ENCODE results near the gene RCAN2.
A peak's percentile ranks its signal among the peaks of the same experiment; 100 is the strongest.

The RCAN2 gene

GRCh38 chr6:46175976-46176375 is 315.3 kb downstream of the RCAN2 start:
- DNase-seq (ENCODE audit: extremely low read depth, insufficient read length) = peak; percentile 10
- no peaks in the 10 kb centered on the region for H3K36me3 ChIP-seq (ENCODE audit: control insufficient read depth, insufficient read depth, low read length)
- H3K4me3 ChIP-seq (replicated peaks; ENCODE audit: low read depth, low read length) = no peak overlapping the region
- no peaks in the 10 kb centered on the region for H3K27me3 ChIP-seq (replicated peaks; ENCODE audit: control insufficient read depth, insufficient read depth, low read length)
- TF ChIP-seq CTCF (IDR thresholded peaks at IDR 0.05; ENCODE audit: insufficient read depth, low read length, poor library complexity, severe bottlenecking) = no peak

GRCh38 chr6:46175446-46175845 is 315.8 kb downstream of the RCAN2 start:
- Histone ChIP-seq H3K36me3 (ENCODE audit: control insufficient read depth, insufficient read depth, low read length) (no peaks in the 10 kb centered on the region), H3K4me3 (replicated peaks; ENCODE audit: low read depth, low read length) (no peak overlapping the region), H3K27me3 (replicated peaks; ENCODE audit: control insufficient read depth, insufficient read depth, low read length) (no peaks in the 10 kb centered on the region)
- peak; percentile 63 for DNase-seq (ENCODE audit: extremely low read depth, insufficient read length)
- no peak for TF ChIP-seq CTCF (IDR thresholded peaks at IDR 0.05; ENCODE audit: insufficient read depth, low read length, poor library complexity, severe bottlenecking)

- Histone ChIP-seq H3K4me3 (replicated peaks; ENCODE audit: low read depth, low read length) (no peak overlapping the region), H3K36me3 (ENCODE audit: control insufficient read depth, insufficient read depth, low read length) (no peaks in the 10 kb centered on the region), H3K27me3 (replicated peaks; ENCODE audit: control insufficient read depth, insufficient read depth, low read length) (no peaks in the 10 kb centered on the region)
- no peak for TF ChIP-seq CTCF (IDR thresholded peaks at IDR 0.05; ENCODE audit: insufficient read depth, low read length, poor library complexity, severe bottlenecking)
- DNase-seq (ENCODE audit: extremely low read depth, insufficient read length) = no peak
Observed at GRCh38 chr6:46174904-46175303, 316.3 kb downstream of the RCAN2 start.

- Histone ChIP-seq H3K36me3 (ENCODE audit: control insufficient read depth, insufficient read depth, low read length) (no peaks in the 10 kb centered on the region), H3K4me3 (replicated peaks; ENCODE audit: low read depth, low read length) (no peak overlapping the region), H3K27me3 (replicated peaks; ENCODE audit: control insufficient read depth, insufficient read depth, low read length) (no peaks in the 10 kb centered on the region)
- no peak for TF ChIP-seq CTCF (IDR thresholded peaks at IDR 0.05; ENCODE audit: insufficient read depth, low read length, poor library complexity, severe bottlenecking)
- no peak for DNase-seq (ENCODE audit: extremely low read depth, insufficient read length)
Observed at GRCh38 chr6:46172176-46172575, 319.1 kb downstream of the RCAN2 start.

Data from GM06990 (cell line).